GM12864 (cell line): Measurements from ENCODE around the gene PCBD1.

Source experiments
- DNase-seq: peaks from one replicate; pipeline ENCODE4 v3.0.0-alpha.2; 2011; ENCODE audit warnings: low read depth
- H3K4me3 ChIP-seq: 2 replicates; pipeline ENCODE4 v1.5.1; 2011; ENCODE audit warnings: mild to moderate bottlenecking, low read depth, low read length, control low read depth
- CTCF ChIP-seq: IDR thresholded peaks from 2 replicates; pipeline ENCODE4 v1.5.1; 2011; ENCODE audit warnings: low read depth, mild to moderate bottlenecking, moderate library complexity, low read length, control low read depth, inconsistent platforms; ENCODE audit errors: missing control alignments

PCBD1 gene

GRCh38 chr10:70858759-70859158 lies 29.6 kb downstream of the PCBD1 start:
- no peak overlapping the region for H3K4me3 ChIP-seq
- DNase-seq, result no peak
- no peak for TF ChIP-seq CTCF

DNA sequence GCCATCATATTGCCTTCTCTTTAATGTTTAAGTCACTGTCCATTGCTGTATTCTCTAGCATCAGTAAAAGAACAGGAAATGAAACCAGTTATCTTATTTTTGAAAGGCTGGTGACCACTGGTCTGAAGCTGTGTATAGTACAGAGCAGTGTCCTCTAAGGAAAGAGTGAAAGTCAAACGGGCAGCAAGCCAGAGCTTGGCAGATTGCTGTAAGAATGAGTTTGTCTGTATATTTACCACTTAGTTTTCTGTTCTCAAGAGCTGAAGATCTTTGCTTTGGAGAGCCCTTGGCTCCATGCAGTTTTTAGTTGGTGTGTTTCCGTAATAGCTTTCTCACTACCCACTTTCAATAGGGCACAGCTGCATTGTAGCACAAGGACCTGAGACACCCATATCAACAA lies 31.9 kb downstream of the PCBD1 start:
- TF ChIP-seq CTCF, result no peak

DNA sequence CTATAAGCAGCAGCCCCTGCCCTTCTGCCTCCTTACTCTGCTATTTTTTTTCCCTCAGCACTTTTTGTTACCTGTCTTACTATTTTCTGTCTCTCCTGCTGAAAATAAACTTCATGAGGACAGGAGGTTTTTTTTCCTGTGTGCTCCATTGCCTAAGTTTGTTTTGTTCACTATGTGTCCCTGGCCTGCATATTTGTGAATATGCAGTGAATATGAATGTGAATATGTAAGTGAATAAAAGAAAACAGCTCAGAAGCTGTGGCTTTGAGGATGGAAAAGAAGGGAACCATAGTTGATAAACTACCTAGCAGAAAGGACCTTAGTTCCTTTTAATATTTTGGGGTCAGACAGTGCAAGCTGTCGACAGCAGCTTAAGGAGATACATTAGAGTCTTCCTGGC lies 34.9 kb downstream of the PCBD1 start:
- no peak overlapping the region for H3K4me3 ChIP-seq
- no peak for TF ChIP-seq CTCF
- DNase-seq, result no peak

More for the DNA sequence above, 31.9 kb downstream of the PCBD1 start:
- H3K4me3 ChIP-seq, result no peak overlapping the region
- DNase-seq, result no peak

DNA sequence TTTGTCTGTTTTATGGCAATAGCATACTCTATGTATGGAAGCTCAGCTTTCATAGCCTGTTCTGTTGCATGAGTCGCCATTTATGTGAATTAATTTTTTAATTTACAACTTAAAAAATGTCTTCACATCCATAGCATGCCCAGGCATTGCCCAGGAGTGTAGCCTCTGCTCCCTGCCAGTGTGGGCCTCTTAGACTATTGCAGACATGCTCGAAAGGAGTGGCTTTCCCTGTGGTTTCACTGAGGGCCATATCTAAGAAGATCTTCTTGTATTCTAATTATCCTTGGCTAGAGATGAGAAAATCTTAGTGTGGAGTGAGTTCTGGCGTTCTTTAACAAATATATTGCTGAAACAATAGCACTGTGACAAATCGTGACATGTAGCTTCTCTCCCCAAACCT lies 35.3 kb downstream of the PCBD1 start:
- no peak for TF ChIP-seq CTCF
- H3K4me3 ChIP-seq, result no peak overlapping the region
- DNase-seq, result no peak

- DNase-seq, result no peak
- no peak overlapping the region for H3K4me3 ChIP-seq
- no peak for TF ChIP-seq CTCF
Measured at GRCh38 chr10:70851597-70852475, 36.5 kb downstream of the PCBD1 start.

GRCh38 chr10:70850097-70850496 lies 38.3 kb downstream of the PCBD1 start:
- DNase-seq, result no peak
- TF ChIP-seq CTCF, result no peak
- no peak overlapping the region for H3K4me3 ChIP-seq

GRCh38 chr10:70849582-70850016 lies 38.8 kb downstream of the PCBD1 start:
- no peak for TF ChIP-seq CTCF
- DNase-seq, result no peak
- H3K4me3 ChIP-seq, result no peak overlapping the region
